HCT116 (cell line): ENCODE measurements around the gene CHRNA5. TPM values are rescaled to one million over a fixed set of nuclear protein-coding genes. Genes with fewer than 3 reads are reported as not detected.

ENCODE experiments used
- ATAC-seq: fragments of 200-7000 bp; cut with Tn5 transposase; 2 replicates; pipeline ENCODE4 v1.9.1; 2020; ENCODE audit warnings: mild to moderate bottlenecking, moderate library complexity
- BruUV-seq: library from RNA; stranded (reverse); fragments of 400-500 nt; replicated peaks from 2 replicates; lab custom pipeline; 2021; lab: Mats Ljungman, UMichigan
- CTCF ChIA-PET: fragments of 300-600 bp; sonication (Branson Sonifier 250); formaldehyde crosslinking; loops from one replicate; lab custom pipeline; 2021; ENCODE audit warnings: antibody characterized with exemption; lab: Charles Lee
- POLR2A ChIA-PET: fragments of 300-600, 350-600 bp; sonication (Branson Sonifier 250); formaldehyde crosslinking; loops from one replicate; lab custom pipeline; 2021; ENCODE audit warnings: antibody characterized with exemption; lab: Charles Lee
- RAD21 ChIA-PET, 2 experiments: fragments of 300-600 bp; sonication (Branson Sonifier 250); formaldehyde crosslinking; loops; one replicate each; lab custom pipeline; 2023; ENCODE audit warnings: low total read pairs in 2 of 2; ENCODE audit not compliant: uncharacterized antibody in 2 of 2, unreplicated experiment in 2 of 2, low non-redundant PET in 1 of 2; lab: Charles Lee
- DNase-seq: peaks from one replicate; pipeline ENCODE4 v3.0.0-alpha.2; 2010; ENCODE audit warnings: low read depth, low spot score
- H2AFZ ChIP-seq: fragments of 200-600 bp; shearing (Covaris generic), sonication (generic); 2 replicates; pipeline ENCODE4 v1.6.1; 2017; ENCODE audit warnings: low read depth, mixed run types, mixed read lengths, antibody characterized with exemption, low read length; ENCODE audit not compliant: poor library complexity, severe bottlenecking
- H3K27ac ChIP-seq: 2 replicates; pipeline ENCODE4 v1.5.1; 2012; ENCODE audit warnings: low read depth, low read length
- H3K27me3 ChIP-seq: fragments of 200-600 bp; sonication (generic); 2 replicates; pipeline ENCODE4 v1.6.1; 2016; ENCODE audit warnings: mixed run types, low read length, mixed read lengths; ENCODE audit not compliant: insufficient read depth
- H3K36me3 ChIP-seq, 2 experiments: fragments of 200-500 bp in 1 of 2; fragments of 200-600 bp in 1 of 2; sonication (Bioruptor generic) in 1 of 2; sonication (generic) in 1 of 2; 2 replicates each; pipeline versions ENCODE4 v1.5.1 to v1.6.1; 2014 to 2016; ENCODE audit warnings: low read length in 2 of 2, inconsistent platforms in 1 of 2, mixed read lengths in 1 of 2, mixed run types in 1 of 2; ENCODE audit not compliant: insufficient read depth in 2 of 2, control insufficient read depth in 1 of 2
- H3K4me1 ChIP-seq, 2 experiments: fragments of 200-600 bp in 1 of 2; sonication (generic) in 1 of 2; 2 replicates each; pipeline versions ENCODE4 v1.5.1 to v1.6.1; 2012 to 2017; ENCODE audit warnings: low read length in 2 of 2, inconsistent platforms in 1 of 2, mild to moderate bottlenecking in 1 of 2, mixed read lengths in 1 of 2, mixed run types in 1 of 2, moderate library complexity in 1 of 2; ENCODE audit not compliant: insufficient read depth in 2 of 2, control insufficient read depth in 1 of 2
- H3K4me2 ChIP-seq: fragments of 200-600 bp; sonication (generic); 2 replicates; pipeline ENCODE4 v1.6.1; 2017; ENCODE audit warnings: mixed run types, low read length, mixed read lengths
- H3K4me3 ChIP-seq, 2 experiments: fragments of 200-600 bp in 1 of 2; sonication (generic) in 1 of 2; replicated peaks in 1 of 2; 2 replicates each; pipeline ENCODE4 v1.5.1; 2011 to 2016; ENCODE audit warnings: low read length in 2 of 2, control low read depth in 1 of 2, low read depth in 1 of 2, mild to moderate bottlenecking in 1 of 2, mixed read lengths in 1 of 2, mixed run types in 1 of 2
- H3K79me2 ChIP-seq: fragments of 200-600 bp; sonication (generic); 2 replicates; pipeline ENCODE4 v1.6.1; 2017; ENCODE audit warnings: mild to moderate bottlenecking, mixed run types, low read length, moderate library complexity, mixed read lengths; ENCODE audit not compliant: insufficient read depth
- H3K9ac ChIP-seq: fragments of 200-600 bp; sonication (generic); 2 replicates; pipeline ENCODE4 v1.6.1; 2016; ENCODE audit warnings: low read length, mixed read lengths
- H3K9me2 ChIP-seq: fragments of 200-600 bp; sonication (generic), shearing (Covaris generic); 2 replicates; pipeline ENCODE4 v1.6.1; 2017; ENCODE audit warnings: mixed run types, mild to moderate bottlenecking, moderate library complexity; ENCODE audit not compliant: insufficient read depth
- H3K9me3 ChIP-seq, 2 experiments: fragments of 200-500 bp in 1 of 2; fragments of 200-600 bp in 1 of 2; sonication (Bioruptor generic) in 1 of 2; sonication (generic) in 1 of 2; 2 replicates each; pipeline ENCODE4 v1.6.1; 2014 to 2017; ENCODE audit warnings: low read length in 2 of 2, mixed read lengths in 2 of 2, inconsistent platforms in 1 of 2, low read depth in 1 of 2, mild to moderate bottlenecking in 1 of 2, mixed run types in 1 of 2, moderate library complexity in 1 of 2; ENCODE audit not compliant: control insufficient read depth in 1 of 2, insufficient read depth in 1 of 2
- H4K20me1 ChIP-seq: fragments of 200-600 bp; sonication (generic), shearing (Covaris generic); 2 replicates; pipeline ENCODE4 v1.6.1; 2017; ENCODE audit warnings: mixed run types, mild to moderate bottlenecking, moderate library complexity; ENCODE audit not compliant: insufficient read depth
- ATF3 ChIP-seq: IDR thresholded peaks from 2 replicates; pipeline ENCODE4 v1.6.1; 2012
- CBX3 ChIP-seq: IDR thresholded peaks from 2 replicates; pipeline ENCODE4 v1.6.1; 2012; ENCODE audit warnings: low read depth
- CTCF ChIP-seq, 3 experiments: fragments of 200-600 bp in 1 of 3; sonication (generic) in 1 of 3; IDR thresholded peaks in 2 of 3; conservative IDR thresholded peaks in 1 of 3; 2 replicates each; pipeline ENCODE4 v1.5.1; 2012 to 2017; ENCODE audit warnings: low read depth in 2 of 3, low read length in 2 of 3, antibody characterized with exemption in 1 of 3, borderline replicate concordance in 1 of 3, control low read depth in 1 of 3, mild to moderate bottlenecking in 1 of 3, mixed read lengths in 1 of 3, mixed run types in 1 of 3, moderate library complexity in 1 of 3; ENCODE audit not compliant: insufficient read depth in 1 of 3
- POLR2A ChIP-seq: IDR thresholded peaks from 2 replicates; pipeline ENCODE4 v1.7.0; 2011; ENCODE audit warnings: borderline replicate concordance; ENCODE audit not compliant: insufficient read depth, insufficient read length; ENCODE audit errors: extremely low read depth
- POLR2AphosphoS5 ChIP-seq: IDR thresholded peaks from 2 replicates; pipeline ENCODE4 v1.6.1; 2011; ENCODE audit warnings: mild to moderate bottlenecking, low read depth, low read length, moderate library complexity
- RAD21 ChIP-seq: IDR thresholded peaks from 2 replicates; pipeline ENCODE4 v1.6.1; 2012; ENCODE audit warnings: low read depth, mild to moderate bottlenecking
- SRF ChIP-seq: IDR thresholded peaks from 2 replicates; pipeline ENCODE4 v1.6.1; 2012; ENCODE audit warnings: low read depth
- intact Hi-C: fragments of 100-400 bp; cut with micrococcal nuclease; formaldehyde crosslinking; loops from 2 replicates; pipeline ENCODE4 v1.10.0; 2022
- total RNA-seq: library from RNA; stranded (reverse); gene quantifications from one replicate; pipeline ENCODE4 v1.2.1, GENCODE V29; 2021; ENCODE audit not compliant: unreplicated experiment
- TF ChIP-seq, protein P1 (sequence below): IDR thresholded peaks from 2 replicates; pipeline ENCODE4 v1.6.1; 2012
- TF ChIP-seq, protein P2 (sequence below): IDR thresholded peaks from 2 replicates; pipeline ENCODE4 v1.6.1; 2012; ENCODE audit warnings: low read depth

The CHRNA5 gene
- total RNA-seq, 1 experiment from 2014 or later = 25.2 TPM

DNA sequence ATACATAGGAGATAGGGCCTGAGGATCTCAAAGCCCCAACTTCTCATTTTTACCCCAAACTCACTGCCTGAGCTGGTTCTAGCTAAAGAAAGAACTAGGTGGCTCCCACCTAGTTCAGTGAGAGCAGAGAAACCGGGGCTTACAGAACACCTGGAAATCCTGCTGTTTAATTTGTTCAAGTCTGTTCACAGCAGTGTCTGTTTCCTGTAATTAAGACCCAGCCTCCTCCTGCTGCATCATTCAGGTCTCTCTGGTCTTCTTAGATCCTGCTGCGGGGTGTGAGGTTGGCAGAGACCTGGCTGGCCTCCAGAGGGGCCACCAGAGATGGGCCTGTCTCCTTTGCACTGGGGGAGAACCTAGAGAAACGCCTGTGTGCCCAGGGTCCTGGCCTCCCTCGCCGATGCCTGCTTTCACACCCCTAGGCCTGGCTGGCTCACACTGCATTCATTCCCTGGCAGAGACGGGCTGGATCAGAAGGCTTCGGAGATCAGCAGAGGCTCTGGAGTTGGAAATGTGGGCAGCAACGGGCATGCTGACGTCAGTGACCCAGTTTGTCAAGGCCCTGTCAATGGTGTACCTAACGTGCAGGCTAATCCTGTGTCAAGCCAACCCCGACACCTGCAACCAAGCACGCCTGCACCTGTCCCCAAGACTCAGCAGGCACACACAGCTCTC is 60.4 kb downstream of the CHRNA5 start:
- no peaks in the 10 kb centered on the region for H3K9me3 ChIP-seq
- H3K79me2 ChIP-seq = no peaks in the 10 kb centered on the region
- TF ChIP-seq CTCF (IDR thresholded peaks at IDR 0.05 in 2 of 3, conservative IDR thresholded peaks at IDR 0.05 in 1 of 3; ENCODE audit: borderline replicate concordance in 1 of 3, insufficient read depth in 1 of 3, low read depth in 2 of 3, low read length in 2 of 3) = no peak
- TF ChIP-seq, protein P1, sequence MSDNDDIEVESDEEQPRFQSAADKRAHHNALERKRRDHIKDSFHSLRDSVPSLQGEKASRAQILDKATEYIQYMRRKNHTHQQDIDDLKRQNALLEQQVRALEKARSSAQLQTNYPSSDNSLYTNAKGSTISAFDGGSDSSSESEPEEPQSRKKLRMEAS = no peak
- no peak for TF ChIP-seq POLR2AphosphoS5
- TF ChIP-seq RAD21 = no peak
- TF ChIP-seq ATF3 = no peak
- no peak for DNase-seq
- intact Hi-C loops = no loop called here
- H2AFZ ChIP-seq = no peak overlapping the region
- H3K27me3 ChIP-seq = no peaks in the 10 kb centered on the region
- ChIA-PET RAD21 (no interaction called here), CTCF (no interaction called here), POLR2A (no interaction called here)
- H3K4me2 ChIP-seq = no peak overlapping the region
- no peak overlapping the region for H3K4me3 ChIP-seq
- no peaks in the 10 kb centered on the region for H3K9me2 ChIP-seq
- no peaks in the 10 kb centered on the region for H3K36me3 ChIP-seq
- no peaks in the 10 kb centered on the region for H3K4me1 ChIP-seq
- ATAC-seq = no peak
- H4K20me1 ChIP-seq = no peaks in the 10 kb centered on the region
- BruUV-seq = no TSS peak
- no peak overlapping the region for H3K9ac ChIP-seq
- no peak overlapping the region for H3K27ac ChIP-seq

DNA sequence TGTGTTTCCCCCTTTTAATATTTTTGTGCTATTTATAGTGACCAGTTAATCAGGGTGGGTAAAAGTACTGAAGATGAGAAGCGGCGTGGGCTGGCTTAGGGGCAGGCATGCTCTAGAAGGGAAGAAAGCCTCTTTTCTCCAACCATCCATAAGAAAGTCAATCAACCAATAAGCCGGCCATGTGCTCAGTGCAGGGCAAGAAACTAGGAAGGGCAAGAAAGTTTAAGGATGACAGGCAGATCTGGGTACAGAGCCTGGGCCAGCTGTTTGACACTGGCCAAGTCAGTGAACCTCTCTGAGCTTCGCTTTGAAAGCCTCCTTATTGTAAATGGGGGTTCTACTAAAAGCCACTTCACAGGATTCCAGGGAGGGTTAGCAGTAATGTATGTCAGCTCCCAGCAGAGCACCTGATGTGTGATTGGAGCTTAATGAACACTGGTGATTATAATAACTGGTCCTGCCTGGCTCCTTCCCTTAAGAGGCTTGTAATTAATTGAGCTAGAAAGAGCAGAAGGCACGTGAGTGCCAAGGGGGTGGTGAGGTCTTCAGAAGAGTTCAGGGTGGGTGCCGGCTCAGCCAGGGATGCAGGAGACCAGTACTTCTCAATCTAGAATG is 61.2 kb downstream of the CHRNA5 start:
- BruUV-seq = no TSS peak
- Histone ChIP-seq H3K27me3 (no peaks in the 10 kb centered on the region), H3K9ac (no peak overlapping the region), H3K27ac (no peak overlapping the region), H4K20me1 (no peaks in the 10 kb centered on the region), H3K36me3 (no peaks in the 10 kb centered on the region), H3K79me2 (no peaks in the 10 kb centered on the region), H3K9me2 (no peaks in the 10 kb centered on the region), H2AFZ (no peak overlapping the region), H3K9me3 (no peaks in the 10 kb centered on the region), H3K4me2 (no peak overlapping the region), H3K4me3 (no peak overlapping the region), H3K4me1 (no peaks in the 10 kb centered on the region)
- POLR2A ChIA-PET = no interaction called here
- RAD21 ChIA-PET = no interaction called here
- intact Hi-C loops = no loop called here
- no peak for ATAC-seq
- DNase-seq = no peak
- CTCF ChIA-PET = no interaction called here
- TF ChIP-seq CBX3 (no peak), SRF (no peak), POLR2A (no peak), CTCF (IDR thresholded peaks at IDR 0.05 in 2 of 3, conservative IDR thresholded peaks at IDR 0.05 in 1 of 3; ENCODE audit: borderline replicate concordance in 1 of 3, insufficient read depth in 1 of 3, low read depth in 2 of 3, low read length in 2 of 3) (no peak)
- TF ChIP-seq, protein P1 = no peak
- TF ChIP-seq, protein P2, sequence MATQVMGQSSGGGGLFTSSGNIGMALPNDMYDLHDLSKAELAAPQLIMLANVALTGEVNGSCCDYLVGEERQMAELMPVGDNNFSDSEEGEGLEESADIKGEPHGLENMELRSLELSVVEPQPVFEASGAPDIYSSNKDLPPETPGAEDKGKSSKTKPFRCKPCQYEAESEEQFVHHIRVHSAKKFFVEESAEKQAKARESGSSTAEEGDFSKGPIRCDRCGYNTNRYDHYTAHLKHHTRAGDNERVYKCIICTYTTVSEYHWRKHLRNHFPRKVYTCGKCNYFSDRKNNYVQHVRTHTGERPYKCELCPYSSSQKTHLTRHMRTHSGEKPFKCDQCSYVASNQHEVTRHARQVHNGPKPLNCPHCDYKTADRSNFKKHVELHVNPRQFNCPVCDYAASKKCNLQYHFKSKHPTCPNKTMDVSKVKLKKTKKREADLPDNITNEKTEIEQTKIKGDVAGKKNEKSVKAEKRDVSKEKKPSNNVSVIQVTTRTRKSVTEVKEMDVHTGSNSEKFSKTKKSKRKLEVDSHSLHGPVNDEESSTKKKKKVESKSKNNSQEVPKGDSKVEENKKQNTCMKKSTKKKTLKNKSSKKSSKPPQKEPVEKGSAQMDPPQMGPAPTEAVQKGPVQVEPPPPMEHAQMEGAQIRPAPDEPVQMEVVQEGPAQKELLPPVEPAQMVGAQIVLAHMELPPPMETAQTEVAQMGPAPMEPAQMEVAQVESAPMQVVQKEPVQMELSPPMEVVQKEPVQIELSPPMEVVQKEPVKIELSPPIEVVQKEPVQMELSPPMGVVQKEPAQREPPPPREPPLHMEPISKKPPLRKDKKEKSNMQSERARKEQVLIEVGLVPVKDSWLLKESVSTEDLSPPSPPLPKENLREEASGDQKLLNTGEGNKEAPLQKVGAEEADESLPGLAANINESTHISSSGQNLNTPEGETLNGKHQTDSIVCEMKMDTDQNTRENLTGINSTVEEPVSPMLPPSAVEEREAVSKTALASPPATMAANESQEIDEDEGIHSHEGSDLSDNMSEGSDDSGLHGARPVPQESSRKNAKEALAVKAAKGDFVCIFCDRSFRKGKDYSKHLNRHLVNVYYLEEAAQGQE = no peak
